LNCAP (cell line): ENCODE results near the gene ZDHHC5.

ENCODE experiments used
- TF ChIP-seq, protein P1 (sequence below): fragments of 450-650 bp; IDR thresholded peaks from 2 replicates; pipeline ENCODE4 v1.5.1; 2017; ENCODE audit warnings: mild to moderate bottlenecking

The ZDHHC5 gene

DNA sequence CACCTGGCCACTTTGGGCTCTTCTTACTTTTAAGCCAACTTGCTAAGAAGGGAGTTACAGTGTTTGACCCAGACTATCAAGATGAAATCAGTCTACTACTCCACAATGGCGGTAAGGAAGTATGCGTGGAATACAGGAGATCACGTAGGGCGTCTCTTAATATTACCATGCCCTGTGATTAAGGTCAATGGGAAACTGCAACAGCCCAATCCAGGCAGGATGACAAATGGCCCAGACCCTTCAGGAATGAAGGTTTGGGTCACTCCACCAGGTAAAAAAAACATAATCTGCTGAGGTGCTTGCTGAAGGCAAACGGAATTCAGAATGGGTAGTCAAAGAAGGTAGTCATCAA, 17.2 kb upstream of the ZDHHC5 start:
- TF ChIP-seq, protein P1, sequence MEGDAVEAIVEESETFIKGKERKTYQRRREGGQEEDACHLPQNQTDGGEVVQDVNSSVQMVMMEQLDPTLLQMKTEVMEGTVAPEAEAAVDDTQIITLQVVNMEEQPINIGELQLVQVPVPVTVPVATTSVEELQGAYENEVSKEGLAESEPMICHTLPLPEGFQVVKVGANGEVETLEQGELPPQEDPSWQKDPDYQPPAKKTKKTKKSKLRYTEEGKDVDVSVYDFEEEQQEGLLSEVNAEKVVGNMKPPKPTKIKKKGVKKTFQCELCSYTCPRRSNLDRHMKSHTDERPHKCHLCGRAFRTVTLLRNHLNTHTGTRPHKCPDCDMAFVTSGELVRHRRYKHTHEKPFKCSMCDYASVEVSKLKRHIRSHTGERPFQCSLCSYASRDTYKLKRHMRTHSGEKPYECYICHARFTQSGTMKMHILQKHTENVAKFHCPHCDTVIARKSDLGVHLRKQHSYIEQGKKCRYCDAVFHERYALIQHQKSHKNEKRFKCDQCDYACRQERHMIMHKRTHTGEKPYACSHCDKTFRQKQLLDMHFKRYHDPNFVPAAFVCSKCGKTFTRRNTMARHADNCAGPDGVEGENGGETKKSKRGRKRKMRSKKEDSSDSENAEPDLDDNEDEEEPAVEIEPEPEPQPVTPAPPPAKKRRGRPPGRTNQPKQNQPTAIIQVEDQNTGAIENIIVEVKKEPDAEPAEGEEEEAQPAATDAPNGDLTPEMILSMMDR: no peak

DNA sequence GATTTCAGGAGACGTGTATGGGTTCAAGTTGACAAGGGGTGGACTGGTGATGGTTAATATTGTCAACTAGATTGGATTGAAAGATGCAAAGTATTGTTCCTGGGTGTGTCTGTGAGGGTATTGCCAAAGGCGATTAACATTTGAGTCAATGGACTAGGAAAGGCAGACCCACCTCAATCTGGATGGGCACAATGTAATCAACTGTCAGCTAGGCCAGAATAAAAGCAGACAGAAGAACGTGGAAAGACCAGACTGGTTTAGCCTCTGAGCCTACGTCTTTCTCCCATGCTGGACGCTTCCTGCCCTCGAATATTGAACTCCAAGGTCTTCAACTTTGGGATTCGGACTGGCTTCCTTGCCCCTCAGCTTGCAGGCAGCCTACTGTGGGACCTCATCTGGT, 16.5 kb upstream of the ZDHHC5 start:
- TF ChIP-seq, protein P1: no peak

DNA sequence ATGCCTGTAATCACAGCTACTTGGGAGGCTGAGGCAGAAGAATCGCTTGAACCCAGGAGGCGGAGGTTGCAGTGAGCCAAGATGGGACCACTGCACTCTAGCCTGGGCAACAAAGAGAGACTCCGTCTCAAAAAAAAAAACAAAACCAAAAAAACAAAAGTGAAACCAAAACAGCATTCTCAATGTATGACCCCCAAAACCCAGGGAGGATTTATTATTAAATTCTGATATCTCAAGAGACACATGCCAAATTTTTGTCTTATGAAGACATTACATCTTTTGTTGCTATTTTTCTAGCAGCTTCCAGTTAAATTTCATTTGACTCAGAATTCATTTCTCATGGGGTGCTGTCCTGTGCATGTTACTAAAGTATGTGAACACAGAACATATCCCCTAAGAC, 15.3 kb upstream of the ZDHHC5 start:
- TF ChIP-seq, protein P1: no peak

DNA sequence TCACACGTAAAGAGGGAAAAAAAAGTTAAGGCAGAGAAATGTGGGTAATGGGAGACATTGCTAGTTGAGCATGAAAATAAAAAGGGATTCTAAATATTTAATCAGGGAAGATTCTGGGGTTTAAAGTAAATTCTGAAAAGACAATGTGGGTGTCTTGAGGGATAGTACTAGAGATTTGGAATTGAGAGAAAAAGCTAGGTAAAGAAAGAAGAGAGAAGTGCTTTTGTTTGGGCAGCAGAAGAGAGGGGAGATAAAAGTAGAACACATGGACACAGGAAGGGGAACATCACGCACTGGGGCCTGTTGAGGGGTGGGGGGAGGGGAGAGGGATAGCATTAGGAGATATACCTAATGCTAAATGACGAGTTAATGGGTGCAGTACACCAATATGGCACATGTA, 14.8 kb upstream of the ZDHHC5 start:
- TF ChIP-seq, protein P1: no peak

DNA sequence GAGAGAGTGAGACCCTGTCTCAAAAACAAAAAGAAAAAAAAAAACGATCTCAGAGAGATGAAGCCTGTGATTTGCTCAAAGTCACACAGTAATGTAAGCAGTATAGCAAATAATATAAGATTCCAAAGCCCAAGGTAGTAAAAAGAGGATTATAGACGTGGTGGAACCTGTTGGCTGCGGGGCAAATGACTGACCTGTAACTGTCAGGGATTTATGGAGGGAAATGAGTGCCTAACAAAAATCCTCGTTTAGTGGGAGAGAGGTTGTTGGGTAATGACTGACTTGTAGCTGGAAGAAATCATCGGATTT, 11.1 kb upstream of the ZDHHC5 start:
- TF ChIP-seq, protein P1: no peak

DNA sequence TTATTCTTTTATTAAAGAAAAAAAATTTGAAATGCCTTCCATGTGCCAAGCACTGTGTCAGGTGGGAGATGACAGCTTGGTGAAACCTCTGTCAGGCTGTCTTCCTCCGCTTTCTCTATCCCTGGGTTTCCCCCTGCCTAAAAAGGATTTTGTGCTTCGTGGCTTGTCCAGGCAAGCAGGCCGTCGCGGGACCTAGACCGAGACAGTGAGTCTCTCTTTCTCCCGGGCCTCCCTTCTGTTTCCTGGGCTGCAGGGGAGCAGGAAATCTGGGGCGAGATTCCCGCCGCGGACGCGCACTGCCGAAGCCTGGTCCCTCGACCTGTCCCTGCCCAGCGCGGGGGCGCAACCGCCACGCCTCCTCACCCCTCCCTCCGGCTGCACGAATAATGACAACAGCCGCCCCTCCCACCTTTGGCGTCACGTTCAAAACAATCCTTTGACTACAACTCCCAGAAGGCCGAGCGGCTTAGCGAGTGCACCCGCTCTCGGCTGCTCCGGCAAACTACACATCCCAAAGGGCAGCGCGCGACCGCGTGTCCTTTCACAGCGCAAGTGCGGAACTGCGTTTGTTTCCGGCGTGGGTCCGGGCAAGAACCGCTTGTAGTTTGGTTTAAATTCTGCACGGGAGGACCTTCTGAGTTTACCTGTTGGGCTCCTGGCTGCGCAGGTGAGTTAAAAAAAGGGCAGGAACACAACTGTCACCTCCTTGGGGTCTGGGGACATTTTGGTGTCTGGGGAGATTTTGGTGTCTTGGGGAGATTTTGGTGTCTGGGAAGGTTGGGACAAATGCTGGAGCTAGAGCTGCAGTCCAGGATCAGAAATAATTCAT, 10.5 kb upstream of the ZDHHC5 start, which contains the start of gene CLP1:
Gene CLP1 (plus strand): TSS at position 569 of the 829 bp plus-strand sequence. CDS start 1,715 bp downstream, outside the sequence.
- TF ChIP-seq, protein P1: no peak

DNA sequence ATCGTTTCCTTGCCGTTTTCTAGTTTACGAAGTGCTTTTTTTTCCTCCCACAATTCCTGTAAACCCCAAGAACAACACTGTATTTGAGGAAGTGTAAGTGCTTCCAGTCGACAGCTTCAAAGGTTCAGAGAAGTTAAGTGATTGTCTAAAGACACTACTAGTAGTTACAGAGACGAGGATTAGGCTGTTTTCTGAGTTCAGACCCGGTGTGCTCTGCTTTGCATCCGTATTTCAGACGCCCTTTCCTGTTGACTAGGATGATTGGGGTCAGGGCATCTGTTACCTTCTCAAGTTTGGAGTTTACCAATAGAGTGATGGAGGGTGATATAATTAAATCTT, 9.9 kb upstream of the ZDHHC5 start:
- TF ChIP-seq, protein P1: no peak

DNA sequence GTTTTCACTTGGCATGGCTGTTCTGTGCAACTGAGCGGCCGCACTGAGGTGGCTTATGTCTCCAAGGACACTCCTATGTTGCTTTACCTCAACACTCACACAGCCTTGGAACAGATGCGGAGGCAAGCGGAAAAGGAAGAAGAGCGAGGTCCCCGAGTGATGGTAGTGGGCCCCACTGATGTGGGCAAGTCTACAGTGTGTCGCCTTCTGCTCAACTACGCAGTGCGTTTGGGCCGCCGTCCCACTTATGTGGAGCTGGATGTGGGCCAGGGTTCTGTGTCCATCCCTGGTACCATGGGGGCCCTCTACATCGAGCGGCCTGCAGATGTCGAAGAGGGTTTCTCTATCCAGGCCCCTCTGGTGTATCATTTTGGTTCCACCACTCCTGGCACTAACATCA, 8.2 kb upstream of the ZDHHC5 start:
- TF ChIP-seq, protein P1: no peak
